Cardiac muscle cell (in vitro differentiated cells and primary cell): ENCODE results near the gene RBBP8NL. TPM values are rescaled to one million over a fixed set of nuclear protein-coding genes. Genes with fewer than 3 reads are reported as not detected.
A peak's percentile ranks its signal among the peaks of the same experiment; 100 is the strongest.

Source experiments
- DNase-seq, 2 donors: peaks; one replicate each; pipeline versions ENCODE4 v3.0.0 to v3.0.0-alpha.2; 2010 to 2017; ENCODE audit warnings: low read depth in 1 of 2, low spot score in 1 of 2
- H3K27ac ChIP-seq: fragments of 200-600 bp; sonication (generic); 2 replicates; pipeline ENCODE4 v1.5.1; 2016
- H3K27me3 ChIP-seq: fragments of 200-600 bp; sonication (generic); 2 replicates; pipeline ENCODE4 v1.6.0; 2016; ENCODE audit warnings: control low read depth
- H3K36me3 ChIP-seq: fragments of 200-600 bp; sonication (generic); 2 replicates; pipeline ENCODE4 v1.5.1; 2016; ENCODE audit warnings: control low read depth
- H3K4me1 ChIP-seq: fragments of 200-600 bp; sonication (generic); 2 replicates; pipeline ENCODE4 v1.8.1; 2017; ENCODE audit warnings: low read depth, mild to moderate bottlenecking, mixed run types
- H3K4me3 ChIP-seq: fragments of 200-600 bp; sonication (generic); 2 replicates; pipeline ENCODE4 v1.5.1; 2016; ENCODE audit warnings: mild to moderate bottlenecking
- H3K9me3 ChIP-seq: fragments of 200-600 bp; sonication (generic); 2 replicates; pipeline ENCODE4 v1.5.1; 2017; ENCODE audit warnings: low read depth, mild to moderate bottlenecking, control low read depth
- CTCF ChIP-seq: IDR thresholded peaks from 2 replicates; pipeline ENCODE4 v1.5.1; 2012; ENCODE audit warnings: low read depth, mild to moderate bottlenecking, low read length
- polyA plus RNA-seq: library from polyadenylated mRNA; unstranded; fragments of >200 nt; fragmentation: Nextera tagmentation; extraction: Ambion mirVana; gene quantifications from 2 replicates; pipeline ENCODE4 v1.2.1, GENCODE V29; 2016
- total RNA-seq: library from RNA; depleted of rRNA; stranded (reverse); fragments of >200 nt; gene quantifications from 2 replicates; pipeline ENCODE4 v1.2.3, GENCODE V29; 2016

RBBP8NL gene
- total and polyA plus RNA-seq, 2 experiments from 2014 or later: not detected

- Histone ChIP-seq H3K27ac (no peak overlapping the region), H3K36me3 (no peaks in the 10 kb centered on the region), H3K9me3 (no peaks in the 10 kb centered on the region), H3K4me3 (no peak overlapping the region), H3K27me3 (no peaks in the 10 kb centered on the region), H3K4me1 (peaks cover 9% of the 10 kb centered on the region)
- DNase-seq: no peak
- TF ChIP-seq CTCF: no peak
Measured at GRCh38 chr20:62388839-62389600, 38.3 kb downstream of the RBBP8NL start.

GRCh38 chr20:62387933-62388635, 39.3 kb downstream of the RBBP8NL start:
- H3K36me3 ChIP-seq: no peaks in the 10 kb centered on the region
- no peak overlapping the region for H3K27ac ChIP-seq
- no peak for TF ChIP-seq CTCF
- H3K4me1 ChIP-seq: peaks cover 9% of the 10 kb centered on the region
- H3K9me3 ChIP-seq: no peaks in the 10 kb centered on the region
- H3K27me3 ChIP-seq: no peaks in the 10 kb centered on the region
- DNase-seq: no peak
- H3K4me3 ChIP-seq: peak overlapping the region; percentile 75

- H3K27me3 ChIP-seq: no peaks in the 10 kb centered on the region
- peak overlapping the region; percentile 75 for H3K4me3 ChIP-seq
- no peak for DNase-seq
- H3K36me3 ChIP-seq: no peaks in the 10 kb centered on the region
- no peak for TF ChIP-seq CTCF
- peaks cover 9% of the 10 kb centered on the region for H3K4me1 ChIP-seq
- peak overlapping the region; percentile 31 for H3K27ac ChIP-seq
- no peaks in the 10 kb centered on the region for H3K9me3 ChIP-seq
Measured at GRCh38 chr20:62387219-62387913, 40.0 kb downstream of the RBBP8NL start.

- Histone ChIP-seq H3K27ac (peak within 1 kb of the TSS; percentile 77), H3K36me3 (no peaks in the 10 kb centered on the region), H3K27me3 (no peaks in the 10 kb centered on the region), H3K9me3 (no peaks in the 10 kb centered on the region), H3K4me3 (peak within 1 kb of the TSS; percentile 75), H3K4me1 (peaks cover 9% of the 10 kb centered on the region)
- no peak for TF ChIP-seq CTCF
- DNase-seq: peak; percentile 92 to 95
Measured at GRCh38 chr20:62386383-62387218, 40.7 kb downstream of the RBBP8NL start, which contains the start of gene RPS21. RPS21 (plus strand) TSS chr20:62387103; CDS start chr20:62387339, 236 bp downstream.
